Cerebellar cortex (tissue), 1 donor: ENCODE results near the gene ARPC1A.
"Not testable (repeated sequence)": the region's sequence is repeated elsewhere in the genome, so short reads cannot be mapped to it uniquely, and the experiment has no call there.

Experiments used
- DNase-seq: peaks from one replicate; pipeline ENCODE4 v3.0.0-alpha.2; 2015; ENCODE audit warnings: low spot score

ARPC1A gene

DNA sequence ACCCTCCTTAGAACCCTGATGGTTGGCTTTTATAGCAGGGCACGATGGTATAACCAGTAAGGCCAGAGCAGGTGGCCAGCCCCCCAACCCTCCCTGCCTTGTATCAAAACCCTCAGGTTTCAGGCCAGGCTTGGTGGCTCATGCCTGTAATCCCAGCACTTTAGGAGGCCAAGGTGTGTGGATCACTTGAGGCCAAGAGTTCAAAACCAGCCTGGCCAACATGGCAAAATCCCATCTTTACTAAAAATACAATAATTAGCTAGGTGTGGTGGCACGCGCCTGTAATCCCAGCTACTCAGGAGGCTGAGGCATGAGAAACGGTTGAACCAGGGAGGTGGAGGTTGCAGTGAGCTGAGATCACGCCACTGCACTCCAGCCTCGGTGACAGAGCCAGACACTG, 3.0 kb upstream of the ARPC1A start:
- not testable (repeated sequence) for DNase-seq

DNA sequence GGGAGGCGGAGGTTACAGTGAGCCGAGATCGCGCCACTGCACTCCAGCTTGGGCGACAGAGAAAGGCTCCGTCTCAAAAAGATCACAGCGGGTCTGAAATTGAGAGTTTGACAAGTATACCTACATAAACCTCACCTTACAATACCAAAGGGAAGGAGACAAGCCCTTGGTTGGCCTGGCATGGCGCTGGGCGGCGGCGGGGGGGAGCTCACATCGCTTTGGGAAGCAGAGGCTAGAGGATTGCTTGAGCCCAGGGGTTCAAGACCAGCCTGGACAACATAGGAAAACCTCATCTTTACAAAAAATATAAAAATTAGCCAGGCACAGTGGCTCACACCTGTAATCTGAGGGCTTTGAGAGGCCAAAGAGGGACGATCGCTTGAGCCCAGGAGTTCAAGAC, 1.1 kb upstream of the ARPC1A start:
- no peak for DNase-seq

DNA sequence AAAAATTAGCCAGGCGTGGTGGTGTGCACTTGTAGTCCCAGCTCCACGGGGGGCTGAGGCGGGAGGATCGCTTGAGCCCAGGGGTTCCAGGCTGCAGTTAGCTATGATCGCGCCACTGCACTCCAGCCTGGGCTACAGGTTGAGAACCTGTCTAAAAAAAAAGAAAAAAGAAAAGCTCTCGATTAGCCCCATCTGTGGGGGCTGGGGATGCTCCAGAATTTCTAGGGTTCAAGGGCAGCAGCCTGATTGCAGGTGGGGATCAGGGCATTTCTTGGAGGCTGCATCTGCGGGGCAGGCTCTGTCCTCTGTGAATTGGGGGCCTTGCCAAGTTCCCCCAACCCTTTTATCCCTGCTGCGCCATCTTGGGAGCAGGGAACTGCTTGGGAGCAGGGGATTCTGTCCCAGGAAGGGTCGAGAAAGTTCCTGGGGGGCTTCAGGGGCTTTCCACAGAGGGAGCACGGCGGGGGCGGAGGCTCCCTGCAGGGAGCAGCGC, 651 bp upstream of the ARPC1A start:
- peak; percentile 5 for DNase-seq

DNA sequence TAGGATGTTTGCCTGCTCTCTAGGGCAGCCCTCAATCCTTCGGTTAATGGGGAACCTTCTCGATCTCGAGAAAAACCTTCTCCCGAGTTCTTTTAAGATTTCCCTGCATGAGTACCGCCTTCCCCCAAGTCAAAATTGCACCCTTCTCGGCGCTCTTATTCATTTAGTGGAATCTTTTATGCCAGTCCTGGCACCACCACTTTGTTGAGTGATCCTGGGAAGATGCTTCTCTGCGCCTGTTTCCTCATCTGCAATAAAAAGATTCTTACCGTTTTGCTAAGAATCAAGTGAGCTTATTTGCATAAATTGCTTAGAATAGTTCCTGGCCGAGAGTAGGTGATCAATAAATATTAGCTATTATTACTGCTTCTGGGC, 697 bp downstream of the ARPC1A start:
- DNase-seq, result no peak

DNA sequence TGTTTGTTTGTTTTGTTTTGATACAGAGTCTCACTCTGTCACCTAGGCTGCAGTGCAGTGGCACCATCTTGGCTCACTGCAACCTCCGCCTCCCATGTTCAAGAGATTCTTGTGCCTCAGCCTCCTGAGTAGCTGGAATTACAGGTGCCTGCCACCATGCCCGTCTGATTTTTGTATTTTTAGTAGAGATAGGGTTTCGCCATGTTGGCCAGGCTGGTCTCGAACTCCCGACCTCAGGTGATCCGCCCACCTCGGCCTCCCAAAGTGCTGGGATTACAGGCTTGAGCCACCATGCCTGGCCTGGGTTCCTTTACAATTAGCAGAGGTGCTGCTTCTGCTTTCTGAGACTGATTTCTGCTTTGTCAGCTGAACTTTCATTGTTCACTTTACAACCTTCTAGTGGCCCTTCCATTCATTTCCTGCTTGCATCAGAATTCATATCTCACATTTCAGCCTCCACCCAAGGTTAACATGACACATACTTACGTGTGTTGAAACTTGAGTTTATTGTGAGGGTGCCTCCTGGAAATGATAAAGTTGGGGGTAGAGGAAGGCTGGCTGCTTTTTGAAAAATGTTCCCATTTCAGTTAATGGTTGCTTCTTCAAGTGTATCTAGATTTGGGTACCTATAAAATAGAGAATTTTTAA, 4.7 kb downstream of the ARPC1A start:
- not testable (repeated sequence) for DNase-seq

DNA sequence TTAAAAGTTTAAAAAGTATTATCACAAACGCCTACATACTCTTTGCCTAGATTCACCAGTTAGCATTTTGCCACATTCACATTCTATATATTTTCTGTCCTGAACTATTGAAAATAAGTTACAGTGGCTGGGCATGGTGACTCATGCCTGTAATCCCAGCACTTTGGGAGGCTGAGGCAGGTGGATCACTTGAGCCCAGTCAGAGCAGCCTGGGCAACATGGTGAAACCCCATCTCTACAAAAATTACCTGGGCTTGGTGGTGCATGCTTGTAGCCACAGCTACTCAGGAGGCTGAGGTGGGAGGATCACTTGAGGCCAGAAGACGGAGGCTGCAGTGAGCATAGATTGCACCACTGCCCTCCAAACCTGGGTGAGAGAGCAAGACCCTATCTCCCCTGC, 5.3 kb downstream of the ARPC1A start:
- no peak for DNase-seq

DNA sequence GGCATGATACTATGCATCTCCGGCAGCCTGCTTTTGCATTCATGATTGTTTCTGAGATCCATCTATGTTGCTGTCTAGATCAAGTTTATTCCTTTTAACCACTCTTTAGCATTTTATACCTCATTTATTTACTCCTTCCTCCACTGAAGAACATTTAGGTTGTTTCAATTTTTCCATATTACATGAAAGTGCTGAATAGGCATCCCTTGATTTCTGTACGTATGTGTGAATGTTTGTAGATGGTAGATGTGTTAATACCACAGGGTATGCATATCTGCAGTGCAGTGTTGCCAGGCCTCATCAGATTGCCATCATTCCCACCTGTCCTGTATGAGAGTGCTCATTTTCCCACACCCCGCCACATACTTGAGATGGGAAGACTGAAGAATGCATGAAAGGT, 13.9 kb downstream of the ARPC1A start:
- DNase-seq, result no peak

DNA sequence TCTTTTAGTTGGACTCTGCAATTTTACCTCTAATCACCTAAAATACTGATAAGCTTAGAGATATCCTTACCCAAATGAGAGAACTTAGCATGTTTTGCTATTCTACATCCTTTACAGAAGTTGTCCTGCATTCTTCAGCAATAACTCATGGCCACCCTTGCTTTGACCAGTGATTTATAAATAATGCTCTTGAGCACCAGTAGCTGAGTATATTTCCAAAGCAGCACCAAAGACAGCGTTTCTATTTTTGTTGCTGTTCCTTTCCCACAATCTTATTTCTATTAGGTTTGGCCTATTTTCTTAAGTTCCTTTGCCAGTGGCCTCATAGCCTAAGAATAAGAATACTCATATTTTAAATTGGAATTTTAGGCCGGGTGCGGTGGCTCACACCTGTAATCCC, 15.0 kb downstream of the ARPC1A start:
- DNase-seq, result no peak

DNA sequence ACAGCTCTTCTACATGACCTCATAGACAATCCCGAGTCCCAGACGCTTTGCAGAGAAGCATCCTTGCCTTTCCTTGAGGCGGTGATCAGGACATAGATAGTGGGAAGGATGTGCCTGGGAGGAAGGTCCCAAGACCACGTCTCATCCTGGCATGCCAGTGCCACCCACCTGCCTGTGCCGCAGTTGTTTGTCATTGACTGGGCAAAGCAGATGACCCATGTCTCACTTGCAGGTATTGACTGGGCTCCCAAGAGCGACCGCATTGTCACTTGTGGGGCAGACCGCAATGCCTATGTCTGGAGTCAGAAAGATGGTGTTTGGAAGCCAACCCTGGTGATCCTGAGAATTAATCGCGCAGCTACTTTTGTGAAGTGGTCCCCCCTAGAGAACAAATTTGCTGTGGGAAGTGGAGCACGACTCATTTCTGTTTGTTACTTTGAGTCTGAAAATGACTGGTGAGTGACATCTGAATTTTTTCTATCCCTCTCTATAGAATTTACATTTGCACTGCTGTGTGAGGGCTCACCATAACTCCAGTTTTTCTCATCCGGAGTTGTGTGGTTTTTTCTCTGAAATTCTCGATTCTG, 18.5 kb downstream of the ARPC1A start:
- DNase-seq, result no peak

DNA sequence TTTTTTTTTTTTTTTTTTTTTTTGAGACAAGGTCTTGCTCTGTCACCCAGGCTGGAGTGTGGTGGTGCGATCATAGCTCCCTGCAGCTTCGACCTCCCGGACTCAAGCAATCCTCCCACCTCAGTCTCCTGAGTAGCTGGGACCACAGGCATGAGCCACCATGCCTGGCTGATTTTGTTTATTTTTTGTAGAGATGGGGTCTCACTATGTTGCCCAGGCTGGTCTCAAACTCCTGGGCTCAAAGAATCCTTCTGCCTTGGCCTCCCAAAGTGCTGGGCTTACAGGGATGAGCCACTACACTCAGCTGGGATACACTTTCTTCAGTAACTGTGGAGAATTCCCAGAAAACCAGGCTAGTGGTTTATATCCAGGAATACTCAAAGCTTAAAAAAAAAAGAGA, 24.9 kb downstream of the ARPC1A start:
- not testable (repeated sequence) for DNase-seq

DNA sequence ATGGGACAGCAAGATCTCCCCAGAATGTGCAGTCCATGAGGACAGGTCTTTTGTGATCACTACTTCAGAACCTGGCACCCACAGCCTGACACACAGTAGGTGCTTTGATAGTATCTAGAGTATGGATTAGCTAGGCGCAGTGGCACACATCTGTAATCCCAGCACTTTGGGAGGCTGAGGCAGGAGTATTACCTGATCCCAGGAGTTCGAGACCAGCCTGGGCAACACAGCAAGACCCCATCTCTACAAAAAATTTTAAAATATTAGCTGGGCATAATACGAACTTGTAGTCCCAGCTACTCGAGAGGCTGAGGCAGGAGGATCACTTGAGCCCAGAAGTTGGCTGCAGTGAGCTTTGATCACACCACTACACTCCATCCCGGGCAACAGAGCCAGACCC, 26.5 kb downstream of the ARPC1A start:
- DNase-seq, result no peak

DNA sequence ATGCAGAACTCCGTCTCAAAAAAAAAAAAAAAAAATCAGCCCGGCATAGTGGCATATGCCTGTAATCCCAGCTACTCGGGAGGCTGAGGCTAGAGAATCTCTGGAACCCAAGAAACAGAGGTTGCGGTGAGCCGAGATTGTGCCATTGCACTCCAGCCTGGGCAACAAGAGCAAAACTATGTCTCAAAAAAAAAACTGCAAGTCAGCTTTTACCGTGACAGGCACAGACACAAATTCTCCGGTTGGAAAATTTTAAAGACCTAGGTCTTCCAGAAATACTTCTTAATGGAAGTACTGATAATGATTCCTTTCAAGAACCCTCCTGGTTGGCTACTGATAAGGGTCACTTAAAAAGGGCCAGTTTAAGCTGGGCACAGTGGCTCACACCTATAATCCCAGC, 29.4 kb downstream of the ARPC1A start:
- no peak for DNase-seq

DNA sequence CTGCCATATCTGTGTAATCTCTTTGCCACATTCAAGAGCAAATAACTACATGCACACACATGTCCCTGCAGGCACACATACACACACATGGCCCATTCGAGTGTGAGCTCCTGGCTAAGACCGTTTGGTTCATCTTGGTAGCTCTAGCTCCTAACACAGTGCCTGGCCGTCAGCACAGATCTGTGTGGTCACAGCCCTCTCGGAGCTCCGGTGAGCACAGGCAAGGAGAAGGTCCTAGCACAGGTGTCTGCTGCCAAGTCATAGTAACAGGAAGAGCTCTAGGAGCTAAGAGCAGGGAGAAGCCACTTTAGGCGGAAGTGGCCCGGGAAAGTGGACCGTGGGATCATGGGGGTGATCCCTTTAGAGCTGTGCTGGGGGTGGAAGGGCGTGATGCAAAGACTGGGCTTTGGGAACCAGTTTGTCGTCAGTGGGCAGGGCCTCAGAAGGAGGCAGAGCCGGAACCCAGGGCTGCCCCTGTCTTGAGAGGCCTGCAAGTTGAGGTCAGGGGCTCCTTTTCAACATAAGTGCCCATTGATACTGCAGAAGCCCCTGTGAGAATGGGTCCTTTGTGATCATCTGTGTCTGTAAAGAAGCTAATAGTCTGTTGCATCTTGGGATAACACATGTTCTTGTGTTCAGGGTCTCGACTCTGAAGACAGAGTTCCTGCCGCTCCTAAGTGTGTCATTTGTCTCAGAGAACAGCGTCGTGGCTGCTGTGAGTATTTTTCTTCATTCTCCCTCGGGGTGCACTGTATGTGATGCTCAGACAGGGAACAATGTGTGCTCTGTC, 32.2 kb downstream of the ARPC1A start:
- no peak for DNase-seq

DNA sequence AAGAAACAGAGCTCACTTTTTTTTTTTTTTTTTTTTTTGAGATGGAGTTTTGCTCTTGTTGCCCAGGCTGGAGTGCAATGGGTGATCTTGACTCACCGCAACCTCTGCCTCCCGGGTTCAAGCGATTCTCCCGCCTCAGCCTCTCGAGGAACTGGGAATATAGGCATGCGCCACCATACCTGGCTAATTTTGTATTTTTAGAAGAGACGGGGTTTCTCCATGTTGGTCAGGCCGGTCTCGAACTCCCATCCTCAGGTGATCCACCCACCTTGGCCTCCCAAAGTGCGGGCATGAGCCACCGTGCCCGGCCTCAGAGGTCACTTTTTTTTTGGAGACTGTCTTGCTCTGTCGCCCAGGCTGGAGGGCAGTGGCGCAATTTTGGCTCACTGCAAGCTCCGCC, 32.8 kb downstream of the ARPC1A start:
- DNase-seq, result not testable (repeated sequence)

DNA sequence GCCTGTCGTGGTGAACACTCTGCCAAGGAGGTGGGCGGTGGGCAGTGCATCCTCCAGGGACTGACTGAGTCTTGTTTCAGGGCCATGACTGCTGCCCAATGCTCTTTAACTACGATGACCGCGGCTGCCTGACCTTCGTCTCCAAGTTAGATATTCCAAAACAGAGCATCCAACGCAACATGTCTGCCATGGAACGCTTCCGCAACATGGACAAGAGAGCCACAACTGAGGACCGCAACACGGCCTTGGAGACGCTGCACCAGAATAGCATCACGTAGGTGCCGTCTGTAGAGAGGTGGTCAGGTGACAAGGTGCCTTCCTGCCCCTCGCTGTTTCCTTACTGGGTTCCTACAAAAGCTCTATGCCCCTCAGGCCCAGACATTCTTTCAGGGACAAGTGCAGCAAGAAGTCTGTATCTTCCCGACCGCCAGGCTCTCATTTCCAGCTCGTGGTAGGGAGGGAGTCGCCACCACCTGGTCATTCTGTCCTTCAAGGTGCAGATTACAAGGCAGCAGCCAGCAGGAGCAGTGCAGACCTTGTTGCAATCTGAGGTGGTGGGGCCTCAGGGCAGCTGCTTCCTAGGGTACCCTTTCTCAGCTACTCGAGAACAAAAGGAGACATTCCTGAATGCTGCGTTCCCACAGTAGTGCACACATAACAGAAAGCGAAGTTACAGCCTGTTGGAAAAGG, 33.9 kb downstream of the ARPC1A start:
- no peak for DNase-seq

DNA sequence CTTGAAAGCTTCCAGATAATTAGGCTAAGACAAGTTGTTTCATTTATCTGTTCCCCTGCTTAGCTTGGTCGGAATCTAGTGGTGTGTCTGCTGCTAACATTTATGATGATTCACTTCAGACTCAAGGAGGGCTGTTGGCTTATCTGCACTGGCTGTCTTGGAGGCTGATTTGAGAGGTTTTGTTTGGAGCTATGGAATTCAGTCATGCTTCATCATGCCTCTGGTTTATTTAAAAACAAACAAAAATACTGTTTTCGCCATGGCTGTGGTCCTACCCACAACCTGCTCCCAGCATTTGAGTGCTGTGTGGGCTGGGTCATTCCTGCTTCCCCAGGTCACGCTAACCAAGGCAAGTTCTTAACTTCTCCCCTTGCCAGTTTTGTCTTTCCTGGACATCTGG, 37.1 kb downstream of the ARPC1A start:
- DNase-seq, result no peak

DNA sequence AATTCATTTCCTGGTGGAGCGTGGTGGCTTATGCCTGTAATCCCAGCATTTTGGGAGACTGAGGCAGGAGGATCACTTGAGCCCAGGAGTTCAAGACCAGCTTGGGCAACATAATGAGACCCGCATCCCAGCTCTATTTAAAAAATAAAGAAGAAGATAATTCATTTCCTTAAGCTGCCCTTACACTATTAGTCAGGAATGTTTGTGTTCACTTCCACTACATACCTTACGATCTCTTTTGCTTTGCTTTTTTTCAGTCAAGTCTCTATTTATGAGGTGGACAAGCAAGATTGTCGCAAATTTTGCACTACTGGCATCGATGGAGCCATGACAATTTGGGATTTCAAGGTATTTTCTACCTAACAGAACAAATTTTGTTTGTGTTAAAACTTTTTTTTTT, 37.6 kb downstream of the ARPC1A start:
- DNase-seq, result no peak

DNA sequence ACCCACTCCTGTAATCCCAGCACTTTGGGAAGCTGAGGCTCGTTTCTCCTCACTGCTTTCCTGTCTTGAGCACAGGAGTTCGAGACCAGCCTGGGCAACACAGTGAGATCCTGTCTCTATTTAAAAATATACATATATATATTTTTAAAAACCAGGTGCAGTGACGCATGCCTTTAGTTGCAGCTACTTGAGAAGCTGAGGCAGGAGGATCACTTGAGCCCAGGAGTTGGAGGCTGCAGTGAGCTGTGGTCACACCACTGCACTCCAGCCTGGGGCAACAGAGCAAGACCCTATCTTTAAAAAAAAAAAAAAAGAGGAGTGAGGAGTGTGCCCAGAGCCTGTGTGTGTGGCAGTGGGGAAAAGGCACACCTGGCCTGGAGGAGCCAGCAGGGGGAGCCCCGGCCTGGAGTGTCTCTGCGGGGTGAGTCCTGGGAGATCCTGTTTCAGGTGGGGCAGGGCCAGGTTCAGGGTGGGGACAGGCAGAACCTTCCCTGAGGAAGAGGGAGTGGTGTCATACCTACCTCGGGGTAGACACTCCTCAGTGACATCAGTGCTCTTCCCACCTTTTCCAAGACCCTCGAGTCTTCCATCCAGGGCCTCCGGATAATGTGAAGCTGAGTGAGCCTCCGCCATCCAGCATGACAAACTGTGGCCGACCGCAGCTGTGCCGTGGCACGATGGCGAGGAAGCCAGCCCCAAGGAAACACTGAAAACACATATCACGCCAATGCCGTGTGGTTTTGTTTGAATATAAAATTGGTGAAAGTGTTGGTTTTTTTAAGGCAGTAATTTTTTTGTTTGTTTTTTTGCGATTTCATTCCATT, 39.8 kb downstream of the ARPC1A start:
- no peak for DNase-seq

DNA sequence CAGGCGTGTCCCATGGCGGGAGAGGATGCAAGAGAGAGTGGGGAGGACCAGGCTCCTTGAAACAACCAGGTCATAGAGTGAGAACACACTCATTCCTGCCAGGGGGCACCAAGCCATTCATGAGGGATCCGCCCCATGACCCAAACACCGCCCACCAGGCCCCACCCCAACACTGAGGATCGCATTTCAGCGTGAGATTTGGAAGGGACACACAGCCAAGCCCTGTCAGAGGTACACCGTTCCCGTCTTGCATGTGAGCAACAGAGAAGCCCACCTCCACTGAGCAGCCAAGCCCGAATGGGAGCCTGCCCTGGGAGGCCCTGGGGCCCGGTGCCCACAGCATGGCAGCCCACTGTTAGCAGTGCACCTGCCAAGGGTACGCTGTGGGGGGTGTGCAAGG, 40.9 kb downstream of the ARPC1A start:
- DNase-seq, result no peak

DNA sequence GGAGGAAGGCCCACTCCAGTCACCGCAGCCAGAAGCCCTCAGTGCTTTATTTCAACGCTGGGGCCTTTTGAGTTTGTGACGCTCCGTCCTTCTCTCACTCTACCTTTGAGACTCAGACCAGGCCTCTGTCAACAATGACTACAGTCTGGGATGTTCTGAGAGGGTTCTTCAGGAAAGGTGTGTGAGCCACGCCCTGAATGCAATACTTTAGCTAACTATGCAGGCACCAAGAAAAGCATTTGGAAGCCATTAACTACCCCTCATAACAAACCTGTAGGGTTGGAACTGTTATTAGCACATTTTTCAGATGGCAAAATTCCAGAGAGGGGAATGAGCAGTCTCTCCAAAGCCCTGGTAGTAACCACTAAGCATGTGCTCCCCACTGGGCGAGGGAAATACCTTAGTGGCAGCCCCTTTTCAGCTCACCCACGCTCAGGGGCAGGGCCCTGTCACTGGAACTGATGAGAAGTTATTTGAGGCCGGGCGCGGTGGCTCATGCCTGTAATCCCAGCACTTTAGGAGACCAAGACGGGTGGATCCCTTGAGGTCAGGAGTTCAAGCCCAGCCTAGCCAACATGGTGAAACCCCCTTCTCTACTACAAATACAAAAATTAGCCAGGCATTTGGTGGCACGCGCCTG, 43.2 kb downstream of the ARPC1A start:
- DNase-seq, result no peak

DNA sequence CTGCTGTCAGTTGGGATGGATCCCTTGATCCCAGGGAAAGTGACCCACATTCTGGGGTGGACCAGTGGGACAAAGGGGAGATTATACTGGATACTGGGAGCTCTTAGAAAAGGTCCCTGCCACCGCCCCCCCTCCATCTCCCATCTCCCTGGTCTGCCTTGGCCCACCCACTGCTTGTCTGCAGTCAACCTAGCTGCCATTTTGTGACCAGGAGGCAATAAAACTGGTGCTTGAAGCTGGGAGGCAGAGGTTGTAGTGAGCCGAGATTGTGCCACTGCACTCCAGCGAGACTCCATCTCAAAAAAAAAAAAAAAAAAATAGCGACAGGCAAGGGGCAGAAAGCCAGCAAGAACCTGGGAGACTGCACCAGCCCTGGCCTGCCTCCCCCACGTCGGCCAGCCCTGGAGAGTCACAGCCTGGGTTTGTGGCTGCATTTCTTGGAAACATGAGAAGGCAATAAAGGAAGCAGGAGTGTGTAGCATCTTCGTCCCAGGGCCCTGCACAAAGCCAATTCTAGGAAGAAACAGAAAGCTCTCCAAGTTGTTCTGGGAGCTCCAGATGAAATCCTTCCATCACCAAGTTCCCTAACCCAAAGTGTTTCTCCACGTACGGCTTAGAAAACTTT, 44.2 kb downstream of the ARPC1A start:
- no peak for DNase-seq
